A549 (cell line): Measurements from ENCODE around the gene CACNA1H.

Experiments
- BCL3 ChIP-seq: fragments of >200 bp; sonication (Bioruptor Twin); formaldehyde crosslinking; IDR thresholded peaks from 3 replicates; pipeline ENCODE4 v1.6.1; 2016
- CTCF ChIP-seq: fragments of >200 bp; sonication (Bioruptor Twin); formaldehyde crosslinking; IDR thresholded peaks from 3 replicates; pipeline ENCODE4 v1.5.1; 2016
- ELK1 ChIP-seq: fragments of 150-350 bp; IDR thresholded peaks from 2 replicates; pipeline ENCODE4 v1.6.1; 2014; ENCODE audit warnings: low read depth, mild to moderate bottlenecking, low read length
- HDAC2 ChIP-seq: fragments of 200-600 bp; sonication (generic); IDR thresholded peaks from 2 replicates; pipeline ENCODE4 v1.6.1; 2016
- JUN ChIP-seq, 2 experiments: fragments of >200 bp; sonication (Bioruptor Twin); formaldehyde crosslinking; IDR thresholded peaks; 2 replicates in 1 of 2; 3 replicates in 1 of 2; pipeline ENCODE4 v1.6.1; 2016 to 2017
- KDM5A ChIP-seq: fragments of 200-600 bp; sonication (generic); IDR thresholded peaks from 2 replicates; pipeline ENCODE4 v1.6.1; 2016; ENCODE audit warnings: antibody characterized with exemption, mild to moderate bottlenecking
- MAX ChIP-seq: IDR thresholded peaks from 2 replicates; pipeline ENCODE4 v1.6.1; 2012
- MYC ChIP-seq: IDR thresholded peaks from 2 replicates; pipeline ENCODE4 v1.6.1; 2012; ENCODE audit warnings: mild to moderate bottlenecking, inconsistent platforms, low read length, improper control_type of control experiment, borderline replicate concordance
- POLR2A ChIP-seq: IDR thresholded peaks from 2 replicates; pipeline ENCODE4 v1.6.1; 2012; ENCODE audit warnings: mild to moderate bottlenecking, low read length
- REST ChIP-seq: fragments of 200-600 bp; sonication (generic); IDR thresholded peaks from 2 replicates; pipeline ENCODE4 v1.6.1; 2016; ENCODE audit warnings: antibody characterized with exemption, mild to moderate bottlenecking, moderate library complexity
- TP53 ChIP-seq: fragments of 250-450 bp; sonication (Bioruptor Pico); IDR thresholded peaks from 2 replicates; pipeline ENCODE4 v1.5.0; 2021; ENCODE audit warnings: mild to moderate bottlenecking, moderate library complexity

- TF ChIP-seq JUN (IDR thresholded peaks at IDR 0.05) (no peak), ELK1 (no peak), CTCF (no peak), POLR2A (no peak), MAX (no peak), HDAC2 (no peak), MYC (no peak), REST (no peak), TP53 (CRISPR knock-in tag) (no peak), BCL3 (no peak), KDM5A (no peak)
These were observed 108.4 kb downstream of the CACNA1H start for GRCh38 chr16:1261131-1261892.
